Testis (tissue), 3 donors: ENCODE measurements around the gene MOXD1. TPM values are rescaled to one million over a fixed set of nuclear protein-coding genes. Genes with fewer than 3 reads are reported as not detected.

Source experiments
- DNase-seq: peaks from one replicate; pipeline ENCODE4 v3.0.0-alpha.2; 2019
- H3K27ac ChIP-seq, 2 donors: fragments of 200-600 bp; sonication (generic); one replicate each; pipeline ENCODE4 v1.5.1; 2019
- H3K27me3 ChIP-seq: fragments of 200-600 bp; sonication (generic); one replicate; pipeline ENCODE4 v1.5.1; 2019
- H3K36me3 ChIP-seq: fragments of 200-600 bp; sonication (generic); one replicate; pipeline ENCODE4 v1.5.1; 2017; ENCODE audit warnings: low read depth; ENCODE audit errors: missing control alignments
- H3K4me1 ChIP-seq: fragments of 200-600 bp; sonication (generic); one replicate; pipeline ENCODE4 v1.5.1; 2019
- H3K4me3 ChIP-seq, 2 donors: fragments of 200-600 bp; sonication (generic); one replicate each; pipeline ENCODE4 v1.5.1; 2017 to 2019
- H3K9me3 ChIP-seq: fragments of 200-600 bp; sonication (generic); one replicate; pipeline ENCODE4 v1.5.1; 2017
- POLR2A ChIP-seq: fragments of 450-650 bp; IDR thresholded peaks from one replicate; pipeline ENCODE4 v1.6.1; 2017; ENCODE audit warnings: antibody characterized with exemption, mild to moderate bottlenecking, moderate library complexity
- WGBS, 2 donors: methylation state at CpG; one replicate each; pipeline ENCODE4 v1.1.5; 2018; 5-methylcytosine and 5-hydroxymethylcytosine counted together
- intact Hi-C: fragments of 100-400 bp; cut with DNase I; formaldehyde crosslinking; loops from one replicate; pipeline ENCODE4 v1.15.1; 2023; ENCODE audit warnings: low total_unique reads
- polyA plus RNA-seq: library from polyadenylated mRNA; stranded (reverse); fragments of 350-450 nt; fragmentation: Illumina TruSeq; extraction: RNeasy Lipid Tissue Mini Kit (QIAGEN cat#74804); gene quantifications from one replicate; pipeline ENCODE4 v1.2.3, GENCODE V29; 2014; ENCODE audit warnings: low read depth, low replicate concordance; ENCODE audit not compliant: insufficient read depth
- total RNA-seq, 2 donors: library from RNA; depleted of rRNA; stranded (reverse); fragments of >200 nt; gene quantifications; one replicate each; pipeline ENCODE4 v1.2.3, GENCODE V29; 2016
- TF ChIP-seq, protein P1 (sequence below), 3 experiments: fragments of 450-650 bp in 2 of 3; fragments of 200-600 bp in 1 of 3; sonication (generic) in 1 of 3; IDR thresholded peaks; one replicate each; pipeline ENCODE4 v1.5.1; 2016 to 2019; ENCODE audit warnings: antibody characterized with exemption in 3 of 3, mild to moderate bottlenecking in 2 of 3, moderate library complexity in 1 of 3

MOXD1 gene
- total and polyA plus RNA-seq, 3 donors from 2014 or later = 3.1 to 8.6 (median 7.4) TPM

DNA sequence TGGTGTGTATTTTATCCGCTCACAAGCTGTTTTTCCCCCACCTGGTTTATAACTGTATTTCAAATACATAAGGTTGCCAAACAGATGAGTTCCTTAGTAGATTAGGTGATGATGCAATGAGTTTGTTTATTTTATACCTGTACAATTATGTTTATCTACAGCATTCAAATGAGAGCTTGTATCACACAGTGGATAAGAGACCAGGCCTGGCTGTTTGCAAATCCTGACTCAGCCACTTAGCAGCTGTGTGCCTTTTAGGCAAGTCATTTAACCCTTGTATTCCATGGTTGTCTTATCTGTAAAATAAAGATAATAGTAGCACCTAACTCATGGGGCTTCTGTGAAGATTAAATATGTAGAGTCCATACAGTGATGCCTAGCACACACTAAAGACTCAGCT, 143.7 kb downstream of the MOXD1 start:
- no peak for DNase-seq
- Histone ChIP-seq H3K9me3 (no peaks in the 10 kb centered on the region), H3K4me3 (no peak overlapping the region), H3K36me3 (no peaks in the 10 kb centered on the region), H3K27ac (no peak overlapping the region), H3K4me1 (no peaks in the 10 kb centered on the region), H3K27me3 (no peaks in the 10 kb centered on the region)
- 95% methylated on average over 1 of the region's 1 CpG for WGBS, 2 donors
- intact Hi-C loops = no loop called here
- no peak for TF ChIP-seq POLR2A

DNA sequence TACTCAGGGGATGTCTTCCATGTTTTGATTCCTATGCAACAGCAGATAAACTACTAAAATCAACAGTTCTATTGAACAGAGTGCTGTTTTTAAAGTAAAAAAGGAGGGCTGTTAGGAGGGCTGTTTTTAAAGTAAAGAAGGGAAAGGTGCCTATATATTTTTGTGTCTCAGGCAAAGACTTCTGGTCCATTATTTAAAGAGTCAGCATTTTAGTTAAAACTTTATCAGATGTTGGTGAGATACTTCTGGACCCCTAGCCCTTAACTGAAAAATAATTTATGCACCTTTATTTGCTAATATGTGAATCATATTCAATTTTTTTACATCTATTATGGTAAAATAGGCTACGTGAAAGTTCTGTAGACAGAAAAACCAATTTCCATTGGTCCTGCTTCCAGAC, 144.8 kb downstream of the MOXD1 start:
- Histone ChIP-seq H3K27me3 (no peaks in the 10 kb centered on the region), H3K27ac (no peak overlapping the region), H3K36me3 (no peaks in the 10 kb centered on the region), H3K4me1 (no peaks in the 10 kb centered on the region), H3K9me3 (no peaks in the 10 kb centered on the region), H3K4me3 (no peak overlapping the region)
- intact Hi-C loops = no loop called here
- TF ChIP-seq POLR2A = no peak
- TF ChIP-seq, protein P1, sequence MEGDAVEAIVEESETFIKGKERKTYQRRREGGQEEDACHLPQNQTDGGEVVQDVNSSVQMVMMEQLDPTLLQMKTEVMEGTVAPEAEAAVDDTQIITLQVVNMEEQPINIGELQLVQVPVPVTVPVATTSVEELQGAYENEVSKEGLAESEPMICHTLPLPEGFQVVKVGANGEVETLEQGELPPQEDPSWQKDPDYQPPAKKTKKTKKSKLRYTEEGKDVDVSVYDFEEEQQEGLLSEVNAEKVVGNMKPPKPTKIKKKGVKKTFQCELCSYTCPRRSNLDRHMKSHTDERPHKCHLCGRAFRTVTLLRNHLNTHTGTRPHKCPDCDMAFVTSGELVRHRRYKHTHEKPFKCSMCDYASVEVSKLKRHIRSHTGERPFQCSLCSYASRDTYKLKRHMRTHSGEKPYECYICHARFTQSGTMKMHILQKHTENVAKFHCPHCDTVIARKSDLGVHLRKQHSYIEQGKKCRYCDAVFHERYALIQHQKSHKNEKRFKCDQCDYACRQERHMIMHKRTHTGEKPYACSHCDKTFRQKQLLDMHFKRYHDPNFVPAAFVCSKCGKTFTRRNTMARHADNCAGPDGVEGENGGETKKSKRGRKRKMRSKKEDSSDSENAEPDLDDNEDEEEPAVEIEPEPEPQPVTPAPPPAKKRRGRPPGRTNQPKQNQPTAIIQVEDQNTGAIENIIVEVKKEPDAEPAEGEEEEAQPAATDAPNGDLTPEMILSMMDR (IDR thresholded peaks at IDR 0.05) = no peak
- no peak for DNase-seq
- 94 to 100% methylated on average over 1 of the region's 1 CpG for WGBS, 2 donors

DNA sequence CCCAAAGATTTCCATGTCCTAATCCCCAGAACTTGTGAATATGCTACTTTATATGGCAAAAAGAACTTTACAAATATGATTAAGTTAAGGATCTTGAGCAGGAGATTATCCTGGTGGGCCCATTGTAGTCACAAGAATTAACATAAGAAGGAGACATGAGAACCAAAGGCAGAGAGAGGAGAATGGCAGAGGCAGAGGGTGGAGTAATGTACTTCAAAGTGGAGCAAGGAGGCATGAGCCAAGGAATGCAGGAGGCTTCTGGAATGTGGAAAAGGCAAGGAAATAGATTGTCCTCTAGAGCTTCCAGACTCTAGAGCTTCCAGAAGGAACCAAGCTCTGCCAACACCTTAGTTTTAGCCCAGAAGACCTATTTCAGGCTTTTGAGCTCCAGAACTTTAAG, 147.4 kb downstream of the MOXD1 start:
- no peak for TF ChIP-seq POLR2A
- TF ChIP-seq, protein P1 (IDR thresholded peaks at IDR 0.05) = no peak
- no peak for DNase-seq
- intact Hi-C loops = no loop called here

DNA sequence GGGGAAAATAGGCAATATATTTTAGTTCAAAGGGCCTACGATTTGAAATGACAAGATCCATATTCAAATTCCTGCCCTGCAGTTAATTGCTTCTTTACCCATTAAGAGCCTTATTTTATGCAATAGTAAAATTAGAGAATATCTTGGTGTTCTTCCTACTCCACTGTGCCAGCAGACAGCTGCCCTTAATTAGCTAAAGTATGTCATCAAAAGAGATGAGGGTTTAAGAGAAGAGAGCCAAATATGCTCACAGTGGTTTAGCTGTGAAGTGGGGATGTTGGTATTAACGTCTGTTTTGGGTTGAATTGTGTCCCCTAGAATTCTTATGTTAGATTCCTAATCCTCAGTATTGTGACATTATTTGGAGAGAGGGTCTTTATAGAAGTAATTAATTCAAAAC, 148.1 kb downstream of the MOXD1 start:
- intact Hi-C loops = no loop called here
- Histone ChIP-seq H3K4me1 (no peaks in the 10 kb centered on the region), H3K27ac (no peak overlapping the region), H3K27me3 (no peaks in the 10 kb centered on the region), H3K4me3 (no peak overlapping the region), H3K36me3 (no peaks in the 10 kb centered on the region), H3K9me3 (no peaks in the 10 kb centered on the region)
- TF ChIP-seq, protein P1 (IDR thresholded peaks at IDR 0.05) = no peak
- TF ChIP-seq POLR2A = no peak
- 63 to 68% methylated on average over 2 of the region's 2 CpGs for WGBS, 2 donors
- DNase-seq = no peak

More for the DNA sequence above, 147.4 kb downstream of the MOXD1 start:
- no peaks in the 10 kb centered on the region for H3K36me3 ChIP-seq
- no peaks in the 10 kb centered on the region for H3K9me3 ChIP-seq
- H3K27me3 ChIP-seq = no peaks in the 10 kb centered on the region
- H3K4me3 ChIP-seq = no peak overlapping the region
- no peak overlapping the region for H3K27ac ChIP-seq
- no peaks in the 10 kb centered on the region for H3K4me1 ChIP-seq

DNA sequence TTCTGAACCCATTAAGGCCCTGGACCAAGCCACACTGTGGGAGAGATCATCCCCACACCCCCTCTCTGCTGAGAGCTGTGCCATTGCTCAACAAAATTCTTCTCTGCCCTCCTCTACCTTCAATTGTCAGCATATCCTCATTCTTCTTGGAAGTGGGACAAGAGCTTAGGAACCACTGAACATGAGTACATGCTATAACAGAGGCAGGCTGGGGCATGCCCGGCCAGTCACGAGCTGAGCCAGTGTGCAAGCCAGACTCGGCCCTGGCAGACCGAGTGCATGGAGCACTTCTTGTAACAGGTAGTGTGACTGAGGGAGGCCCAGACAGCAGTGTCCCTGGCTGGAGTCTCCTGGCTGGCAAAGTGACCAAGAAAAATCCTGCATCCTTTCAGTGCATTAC, 149.2 kb downstream of the MOXD1 start:
- Histone ChIP-seq H3K36me3 (no peaks in the 10 kb centered on the region), H3K4me1 (no peaks in the 10 kb centered on the region), H3K9me3 (no peaks in the 10 kb centered on the region), H3K4me3 (no peak overlapping the region), H3K27ac (no peak overlapping the region), H3K27me3 (no peaks in the 10 kb centered on the region)
- intact Hi-C loops = no loop called here
- DNase-seq = no peak
- TF ChIP-seq, protein P1 (IDR thresholded peaks at IDR 0.05) = no peak
- TF ChIP-seq POLR2A = no peak
- 89 to 91% methylated on average over 3 to 4 of the region's 4 CpGs for WGBS, 2 donors
